Measurements from ENCODE around the gene ESR1.

The ESR1 gene

GRCh38 chr6:151807513-151808370 is at the start of gene ESR1:
TSS of gene ESR1 (plus strand) at chr6:151807682. CDS start at chr6:151807913, 231 bp downstream.
- peak; percentile 20 for DNase-seq (ENCODE audit: low spot score)

- no peak for DNase-seq (ENCODE audit: low spot score)
These were observed 47.0 kb upstream of the ESR1 start for GRCh38 chr6:151760486-151760885.

- no peak for DNase-seq (ENCODE audit: low spot score)
These were observed 45.6 kb upstream of the ESR1 start for GRCh38 chr6:151761851-151762250.

GRCh38 chr6:151762817-151763216 is 44.7 kb upstream of the ESR1 start:
- DNase-seq (ENCODE audit: low spot score), result no peak

- DNase-seq (ENCODE audit: low spot score), result peak; percentile 64
These were observed 44.2 kb upstream of the ESR1 start for GRCh38 chr6:151763303-151763702.

GRCh38 chr6:151763938-151764680 is 43.4 kb upstream of the ESR1 start:
- peak; percentile 96 for DNase-seq (ENCODE audit: low spot score)

GRCh38 chr6:151765444-151765886 is 42.0 kb upstream of the ESR1 start:
- peak; percentile 76 for DNase-seq (ENCODE audit: low spot score)

- DNase-seq (ENCODE audit: low spot score), result no peak
These were observed 35.0 kb upstream of the ESR1 start for GRCh38 chr6:151772446-151772845.

GRCh38 chr6:151773382-151773781 is 34.1 kb upstream of the ESR1 start:
- DNase-seq (ENCODE audit: low spot score), result no peak

GRCh38 chr6:151782560-151782959 is 24.9 kb upstream of the ESR1 start:
- no peak for DNase-seq (ENCODE audit: low spot score)

- no peak for DNase-seq (ENCODE audit: low spot score)
These were observed 23.8 kb upstream of the ESR1 start for GRCh38 chr6:151783692-151784091.

- no peak for DNase-seq (ENCODE audit: low spot score)
These were observed 22.9 kb upstream of the ESR1 start for GRCh38 chr6:151784441-151785214.

GRCh38 chr6:151796842-151797530 is 10.5 kb upstream of the ESR1 start:
- DNase-seq (ENCODE audit: low spot score), result no peak

GRCh38 chr6:151803743-151804142 is 3.7 kb upstream of the ESR1 start:
- no peak for DNase-seq (ENCODE audit: low spot score)

- DNase-seq (ENCODE audit: low spot score), result no peak
These were observed 2.7 kb upstream of the ESR1 start for GRCh38 chr6:151804585-151805285.

- peak; percentile 49 for DNase-seq (ENCODE audit: low spot score)
These were observed 2.1 kb upstream of the ESR1 start for GRCh38 chr6:151805286-151805840.

- DNase-seq (ENCODE audit: low spot score), result no peak
These were observed 547 bp upstream of the ESR1 start for GRCh38 chr6:151806757-151807512.

- peak; percentile 40 for DNase-seq (ENCODE audit: low spot score)
These were observed 1.1 kb downstream of the ESR1 start for GRCh38 chr6:151808371-151809241.

- DNase-seq (ENCODE audit: low spot score), result no peak
These were observed 3.6 kb downstream of the ESR1 start for GRCh38 chr6:151811081-151811480.

Measured in AG20443 (cell line).